PC-3 (cell line): Measurements from ENCODE around the gene DOK5.

ENCODE experiments used
- EZH2 ChIP-seq: fragments of 300-600 bp; sonication (generic); IDR thresholded peaks from one replicate; pipeline ENCODE4 v1.6.1; 2017; ENCODE audit warnings: antibody characterized with exemption, mild to moderate bottlenecking, low read length; ENCODE audit not compliant: unreplicated experiment
- EZH2phosphoT487 ChIP-seq: fragments of 300-600 bp; sonication (generic); IDR thresholded peaks from 2 replicates; pipeline ENCODE4 v1.6.1; 2018; ENCODE audit warnings: mild to moderate bottlenecking, antibody characterized with exemption, low read length, borderline replicate concordance
- TF ChIP-seq, protein P1 (sequence below): fragments of 300-600 bp; sonication (generic); conservative IDR thresholded peaks from 2 replicates; pipeline ENCODE4 v1.5.1; 2017; ENCODE audit warnings: antibody characterized with exemption, low read depth, mild to moderate bottlenecking, low read length

DNA sequence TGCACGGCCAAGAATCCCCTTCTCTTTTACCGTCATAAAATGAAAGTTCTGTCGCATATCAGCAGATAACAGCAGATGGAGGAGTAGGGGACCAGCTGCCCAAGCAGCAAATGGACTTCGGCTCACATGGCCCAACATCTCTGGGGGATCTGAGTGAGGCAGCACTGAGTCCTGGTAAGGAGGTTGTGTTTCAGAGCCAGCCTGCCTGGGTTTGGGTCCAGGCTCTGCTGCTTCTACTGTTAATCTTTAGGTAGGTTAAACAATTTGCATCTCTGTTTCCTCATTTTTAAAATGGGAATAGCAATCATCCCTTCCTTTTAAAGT, 193.6 kb downstream of the DOK5 start:
- TF ChIP-seq, protein P1, sequence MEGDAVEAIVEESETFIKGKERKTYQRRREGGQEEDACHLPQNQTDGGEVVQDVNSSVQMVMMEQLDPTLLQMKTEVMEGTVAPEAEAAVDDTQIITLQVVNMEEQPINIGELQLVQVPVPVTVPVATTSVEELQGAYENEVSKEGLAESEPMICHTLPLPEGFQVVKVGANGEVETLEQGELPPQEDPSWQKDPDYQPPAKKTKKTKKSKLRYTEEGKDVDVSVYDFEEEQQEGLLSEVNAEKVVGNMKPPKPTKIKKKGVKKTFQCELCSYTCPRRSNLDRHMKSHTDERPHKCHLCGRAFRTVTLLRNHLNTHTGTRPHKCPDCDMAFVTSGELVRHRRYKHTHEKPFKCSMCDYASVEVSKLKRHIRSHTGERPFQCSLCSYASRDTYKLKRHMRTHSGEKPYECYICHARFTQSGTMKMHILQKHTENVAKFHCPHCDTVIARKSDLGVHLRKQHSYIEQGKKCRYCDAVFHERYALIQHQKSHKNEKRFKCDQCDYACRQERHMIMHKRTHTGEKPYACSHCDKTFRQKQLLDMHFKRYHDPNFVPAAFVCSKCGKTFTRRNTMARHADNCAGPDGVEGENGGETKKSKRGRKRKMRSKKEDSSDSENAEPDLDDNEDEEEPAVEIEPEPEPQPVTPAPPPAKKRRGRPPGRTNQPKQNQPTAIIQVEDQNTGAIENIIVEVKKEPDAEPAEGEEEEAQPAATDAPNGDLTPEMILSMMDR, result no peak
- TF ChIP-seq EZH2 (no peak), EZH2phosphoT487 (no peak)
